ENCODE data around the gene MAP3K2.

GRCh38 chr2:127428057-127428814 is 40.5 kb upstream of the MAP3K2 start:
- TF ChIP-seq CTCF (IDR thresholded peaks at IDR 0.05) (no peak), EP300 (IDR thresholded peaks at IDR 0.05) (no peak), POLR2AphosphoS5 (IDR thresholded peaks at IDR 0.05) (no peak)
